ENCODE data around the gene OFD1. TPM values are rescaled to one million over a fixed set of nuclear protein-coding genes. Genes with fewer than 3 reads are reported as not detected.
A peak's percentile ranks its signal among the peaks of the same experiment; 100 is the strongest.
"Not testable (repeated sequence)": the region's sequence is repeated elsewhere in the genome, so short reads cannot be mapped to it uniquely, and the experiment has no call there.

Gene OFD1
- total RNA-seq, 1 donor from 2014 or later: 16.1 TPM

DNA sequence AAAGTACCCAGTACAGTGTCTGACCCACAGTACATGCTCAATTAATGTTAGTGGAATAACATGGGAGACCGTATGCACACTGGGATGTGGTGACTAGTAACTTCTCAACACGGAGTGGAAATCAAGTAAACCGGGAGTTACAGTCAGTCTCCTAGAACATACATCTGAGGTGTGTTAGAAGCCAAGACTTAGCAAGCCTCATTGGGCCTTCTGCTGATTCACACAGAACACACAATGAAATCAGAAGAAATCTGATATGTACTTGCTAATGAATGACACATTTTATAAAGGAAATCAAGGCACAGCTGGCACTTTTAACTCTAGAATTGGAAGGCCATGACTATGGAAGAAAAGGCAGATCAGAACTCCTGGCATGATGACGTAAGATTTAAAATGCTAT is 13.2 kb upstream of the OFD1 start:
- DNase-seq (ENCODE audit: low read depth): no peak
- Histone ChIP-seq H3K27me3 (ENCODE audit: control insufficient read depth, insufficient read depth, low read length) (no peaks in the 10 kb centered on the region), H3K4me3 (ENCODE audit: low read depth, low read length) (no peak overlapping the region), H3K36me3 (ENCODE audit: control insufficient read depth, insufficient read depth, low read length) (no peaks in the 10 kb centered on the region)
- TF ChIP-seq, protein P1, sequence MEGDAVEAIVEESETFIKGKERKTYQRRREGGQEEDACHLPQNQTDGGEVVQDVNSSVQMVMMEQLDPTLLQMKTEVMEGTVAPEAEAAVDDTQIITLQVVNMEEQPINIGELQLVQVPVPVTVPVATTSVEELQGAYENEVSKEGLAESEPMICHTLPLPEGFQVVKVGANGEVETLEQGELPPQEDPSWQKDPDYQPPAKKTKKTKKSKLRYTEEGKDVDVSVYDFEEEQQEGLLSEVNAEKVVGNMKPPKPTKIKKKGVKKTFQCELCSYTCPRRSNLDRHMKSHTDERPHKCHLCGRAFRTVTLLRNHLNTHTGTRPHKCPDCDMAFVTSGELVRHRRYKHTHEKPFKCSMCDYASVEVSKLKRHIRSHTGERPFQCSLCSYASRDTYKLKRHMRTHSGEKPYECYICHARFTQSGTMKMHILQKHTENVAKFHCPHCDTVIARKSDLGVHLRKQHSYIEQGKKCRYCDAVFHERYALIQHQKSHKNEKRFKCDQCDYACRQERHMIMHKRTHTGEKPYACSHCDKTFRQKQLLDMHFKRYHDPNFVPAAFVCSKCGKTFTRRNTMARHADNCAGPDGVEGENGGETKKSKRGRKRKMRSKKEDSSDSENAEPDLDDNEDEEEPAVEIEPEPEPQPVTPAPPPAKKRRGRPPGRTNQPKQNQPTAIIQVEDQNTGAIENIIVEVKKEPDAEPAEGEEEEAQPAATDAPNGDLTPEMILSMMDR (IDR thresholded peaks at IDR 0.05; ENCODE audit: insufficient read depth, low read length, poor library complexity, severe bottlenecking): no peak

DNA sequence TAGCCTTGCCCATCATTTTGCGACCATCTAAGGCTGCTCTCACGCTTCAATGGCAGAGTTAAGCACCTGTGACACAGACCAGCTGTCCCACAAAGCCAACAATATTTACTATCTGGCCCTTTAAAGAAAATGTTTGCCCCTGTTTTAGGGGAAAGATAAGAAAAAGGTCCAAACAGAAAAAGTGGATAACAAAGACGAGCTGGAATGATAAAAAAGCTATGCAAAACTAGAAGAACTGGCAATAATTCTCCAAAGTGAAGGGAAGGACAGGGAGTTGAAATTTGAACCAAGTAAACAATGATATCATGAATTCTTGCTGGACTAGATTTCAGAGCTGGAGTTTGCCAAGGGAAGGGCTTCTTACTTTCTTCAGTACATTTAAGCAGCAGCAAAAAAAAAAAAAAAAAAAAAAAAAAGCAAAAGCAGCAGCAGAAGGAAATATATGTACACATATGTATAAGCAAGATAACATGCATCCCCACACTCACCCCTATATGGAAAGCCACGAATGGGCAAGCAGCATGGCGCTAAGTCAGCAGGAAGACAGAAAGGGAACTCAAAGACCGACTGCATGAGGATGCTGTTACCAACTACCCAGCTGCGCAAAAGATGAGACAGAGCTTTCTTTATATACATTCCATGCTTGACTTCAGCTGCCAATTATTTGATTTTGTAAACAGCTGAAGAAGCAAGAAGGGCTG is 12.6 kb upstream of the OFD1 start:
- Histone ChIP-seq H3K4me3 (ENCODE audit: low read depth, low read length) (no peak overlapping the region), H3K36me3 (ENCODE audit: control insufficient read depth, insufficient read depth, low read length) (no peaks in the 10 kb centered on the region), H3K27me3 (ENCODE audit: control insufficient read depth, insufficient read depth, low read length) (no peaks in the 10 kb centered on the region)
- DNase-seq (ENCODE audit: low read depth): no peak
- TF ChIP-seq, protein P1 (IDR thresholded peaks at IDR 0.05; ENCODE audit: insufficient read depth, low read length, poor library complexity, severe bottlenecking): no peak

DNA sequence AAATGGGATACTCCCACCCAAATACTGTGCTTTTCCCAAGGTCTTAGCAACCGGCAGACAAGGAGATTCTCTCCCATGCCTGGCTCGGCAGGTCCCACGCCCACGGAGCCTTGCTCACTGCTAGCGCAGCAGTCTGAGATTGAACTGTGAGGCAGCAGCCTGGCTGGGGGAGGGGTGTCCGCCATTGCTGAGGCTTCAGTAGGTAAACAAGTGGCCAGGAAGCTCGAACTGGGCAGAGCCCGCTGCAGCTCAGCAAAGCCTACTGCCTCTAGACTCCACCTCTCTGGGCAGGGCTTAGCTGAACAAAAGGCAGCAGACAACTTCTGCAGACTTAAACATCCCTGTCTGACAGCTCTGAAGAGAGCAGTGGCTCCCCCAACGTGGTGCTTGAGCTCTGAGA is 9.7 kb upstream of the OFD1 start:
- not testable (repeated sequence) for H3K4me3 ChIP-seq (ENCODE audit: low read depth, low read length); H3K36me3 ChIP-seq (ENCODE audit: control insufficient read depth, insufficient read depth, low read length); H3K27me3 ChIP-seq (ENCODE audit: control insufficient read depth, insufficient read depth, low read length); DNase-seq (ENCODE audit: low read depth)

DNA sequence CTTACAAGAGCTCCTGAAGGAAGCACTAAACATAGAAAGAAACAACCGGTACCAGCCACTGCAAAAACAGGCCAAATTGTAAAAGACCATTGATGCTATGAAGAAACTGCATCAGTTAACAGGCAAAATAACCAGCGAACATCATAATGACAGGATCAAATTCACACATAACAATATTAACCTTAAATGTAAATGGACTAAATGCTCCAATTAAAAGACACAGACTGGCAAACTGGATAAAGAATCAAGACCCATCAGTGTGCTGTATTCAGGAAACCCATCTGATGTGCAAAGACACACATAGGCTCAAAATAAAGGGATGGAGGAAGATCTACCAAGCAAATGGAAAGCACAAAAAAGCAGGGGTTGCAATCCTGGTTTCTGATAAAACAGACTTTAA is 8.0 kb upstream of the OFD1 start:
- DNase-seq (ENCODE audit: low read depth); H3K27me3 ChIP-seq (ENCODE audit: control insufficient read depth, insufficient read depth, low read length); H3K36me3 ChIP-seq (ENCODE audit: control insufficient read depth, insufficient read depth, low read length); H3K4me3 ChIP-seq (ENCODE audit: low read depth, low read length): not testable (repeated sequence)

DNA sequence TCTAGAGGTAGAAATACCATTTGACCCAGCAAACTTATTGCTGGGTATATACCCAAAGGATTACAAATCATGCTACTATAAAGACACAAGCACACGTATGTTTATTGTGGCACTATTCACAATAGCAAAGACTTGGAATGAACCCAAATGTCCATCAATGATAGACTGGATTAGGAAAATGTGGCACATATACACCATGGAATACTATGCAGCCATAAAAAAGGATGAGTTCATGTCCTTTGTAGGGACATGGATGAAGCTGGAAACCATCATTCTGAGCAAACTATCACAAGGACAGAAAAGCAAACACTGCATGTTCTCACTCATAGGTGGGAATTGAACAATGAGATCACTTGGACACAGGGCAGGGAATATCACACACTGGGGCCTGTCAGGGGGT is 4.0 kb upstream of the OFD1 start:
- not testable (repeated sequence) for DNase-seq (ENCODE audit: low read depth); H3K27me3 ChIP-seq (ENCODE audit: control insufficient read depth, insufficient read depth, low read length); H3K36me3 ChIP-seq (ENCODE audit: control insufficient read depth, insufficient read depth, low read length); H3K4me3 ChIP-seq (ENCODE audit: low read depth, low read length)

DNA sequence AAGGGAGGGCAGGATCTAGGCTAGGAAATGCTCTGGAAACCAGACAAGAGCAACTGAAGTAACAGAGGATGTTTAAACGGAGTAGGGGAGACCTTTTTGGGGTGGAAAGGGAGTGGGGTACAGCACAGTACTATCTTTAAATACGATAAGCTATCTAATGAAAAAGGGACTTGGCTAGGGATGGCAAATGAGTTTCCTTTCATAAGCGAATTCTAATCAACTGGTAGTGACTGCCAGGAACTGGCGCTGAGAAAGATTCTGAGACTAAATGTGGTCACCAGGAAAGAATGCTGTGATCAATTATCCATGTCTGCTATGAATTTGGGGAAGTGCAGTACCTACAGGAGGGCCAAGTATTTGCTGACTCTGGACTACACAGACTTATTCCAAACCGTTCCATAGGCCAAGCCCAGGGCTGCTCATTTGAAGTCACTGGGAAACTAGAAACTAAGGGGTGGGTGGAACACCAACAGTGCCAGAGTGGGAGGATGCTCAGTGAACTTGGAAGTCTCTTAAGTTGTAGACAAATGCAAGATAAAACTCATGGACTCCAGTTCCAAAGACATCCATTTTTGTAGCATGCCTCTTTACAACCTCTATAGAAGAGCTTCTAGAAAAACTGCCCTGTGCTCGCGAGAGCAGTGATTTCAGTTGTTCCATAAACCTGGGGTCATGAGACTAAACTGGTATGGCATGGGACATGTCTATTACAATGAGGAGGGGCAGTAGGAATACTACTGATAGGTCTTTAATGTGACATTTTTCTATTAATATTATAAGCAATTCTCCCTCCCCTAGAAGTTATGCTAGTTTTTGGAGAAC is 2.1 kb upstream of the OFD1 start:
- DNase-seq (ENCODE audit: low read depth): peak; percentile 5

DNA sequence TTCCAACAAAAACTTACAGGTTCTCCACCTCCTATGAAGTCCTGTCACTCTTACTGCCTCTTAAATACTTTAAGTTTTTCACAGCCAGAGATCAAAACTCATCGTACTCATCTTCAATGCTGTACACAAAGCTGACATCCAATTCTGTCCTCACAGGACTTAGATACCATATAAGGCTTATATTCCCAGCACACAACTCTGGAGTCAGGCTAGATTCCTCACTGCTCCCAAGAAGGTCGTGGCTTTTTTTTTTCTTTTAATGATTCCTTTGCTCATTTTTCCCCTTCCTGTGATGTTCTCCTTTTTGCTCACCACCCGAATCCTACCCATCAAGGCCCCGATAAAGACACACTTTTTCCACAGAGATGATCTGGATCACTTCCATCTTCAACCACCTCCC is 1.0 kb upstream of the OFD1 start:
- DNase-seq (ENCODE audit: low read depth): no peak
- H3K36me3 ChIP-seq (ENCODE audit: control insufficient read depth, insufficient read depth, low read length): no peaks in the 10 kb centered on the region
- TF ChIP-seq, protein P1 (IDR thresholded peaks at IDR 0.05; ENCODE audit: insufficient read depth, low read length, poor library complexity, severe bottlenecking): no peak
- no peaks in the 10 kb centered on the region for H3K27me3 ChIP-seq (ENCODE audit: control insufficient read depth, insufficient read depth, low read length)
- H3K4me3 ChIP-seq (ENCODE audit: low read depth, low read length): peak overlapping the region; percentile 91

More for the DNA sequence above, 2.1 kb upstream of the OFD1 start:
- H3K4me3 ChIP-seq (ENCODE audit: low read depth, low read length): no peak overlapping the region
- no peaks in the 10 kb centered on the region for H3K36me3 ChIP-seq (ENCODE audit: control insufficient read depth, insufficient read depth, low read length)
- no peaks in the 10 kb centered on the region for H3K27me3 ChIP-seq (ENCODE audit: control insufficient read depth, insufficient read depth, low read length)
- TF ChIP-seq, protein P1 (IDR thresholded peaks at IDR 0.05; ENCODE audit: insufficient read depth, low read length, poor library complexity, severe bottlenecking): no peak
